ENCODE data around the gene STX1B. TPM values are rescaled to one million over a fixed set of nuclear protein-coding genes. Genes with fewer than 3 reads are reported as not detected.

The STX1B gene
- total RNA-seq, 1 experiment from 2014 or later, result 3.7 TPM

- CTCF ChIA-PET, result no interaction called here
- intact Hi-C loops (cut with micrococcal nuclease; ENCODE audit: unreplicated experiment), result no loop called here
Observed at GRCh38 chr16:30976486-30976885, 34.0 kb downstream of the STX1B start.

DNA sequence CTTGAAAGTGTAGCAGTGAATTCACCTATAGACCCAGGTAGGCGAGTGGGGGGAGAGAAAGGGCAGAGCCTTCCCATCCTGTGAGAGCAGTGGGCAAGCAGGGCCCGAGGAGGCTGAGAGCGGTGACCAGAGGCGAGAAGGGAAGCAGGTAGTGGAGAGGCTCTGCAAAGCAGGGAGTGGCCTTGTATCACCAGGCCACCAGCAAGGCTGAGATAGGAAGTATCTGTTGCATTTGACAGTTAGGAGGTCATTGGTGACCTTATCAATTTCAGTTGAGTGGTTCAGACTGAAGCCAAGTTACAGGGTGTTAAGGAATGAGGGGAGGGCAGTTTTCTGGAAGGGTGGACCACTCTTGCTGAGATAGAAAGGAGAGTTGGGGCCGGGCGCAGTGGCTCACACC, 36.1 kb downstream of the STX1B start:
- no peak for DNase-seq (ENCODE audit: low read depth, low spot score)
- TF ChIP-seq, protein P1, sequence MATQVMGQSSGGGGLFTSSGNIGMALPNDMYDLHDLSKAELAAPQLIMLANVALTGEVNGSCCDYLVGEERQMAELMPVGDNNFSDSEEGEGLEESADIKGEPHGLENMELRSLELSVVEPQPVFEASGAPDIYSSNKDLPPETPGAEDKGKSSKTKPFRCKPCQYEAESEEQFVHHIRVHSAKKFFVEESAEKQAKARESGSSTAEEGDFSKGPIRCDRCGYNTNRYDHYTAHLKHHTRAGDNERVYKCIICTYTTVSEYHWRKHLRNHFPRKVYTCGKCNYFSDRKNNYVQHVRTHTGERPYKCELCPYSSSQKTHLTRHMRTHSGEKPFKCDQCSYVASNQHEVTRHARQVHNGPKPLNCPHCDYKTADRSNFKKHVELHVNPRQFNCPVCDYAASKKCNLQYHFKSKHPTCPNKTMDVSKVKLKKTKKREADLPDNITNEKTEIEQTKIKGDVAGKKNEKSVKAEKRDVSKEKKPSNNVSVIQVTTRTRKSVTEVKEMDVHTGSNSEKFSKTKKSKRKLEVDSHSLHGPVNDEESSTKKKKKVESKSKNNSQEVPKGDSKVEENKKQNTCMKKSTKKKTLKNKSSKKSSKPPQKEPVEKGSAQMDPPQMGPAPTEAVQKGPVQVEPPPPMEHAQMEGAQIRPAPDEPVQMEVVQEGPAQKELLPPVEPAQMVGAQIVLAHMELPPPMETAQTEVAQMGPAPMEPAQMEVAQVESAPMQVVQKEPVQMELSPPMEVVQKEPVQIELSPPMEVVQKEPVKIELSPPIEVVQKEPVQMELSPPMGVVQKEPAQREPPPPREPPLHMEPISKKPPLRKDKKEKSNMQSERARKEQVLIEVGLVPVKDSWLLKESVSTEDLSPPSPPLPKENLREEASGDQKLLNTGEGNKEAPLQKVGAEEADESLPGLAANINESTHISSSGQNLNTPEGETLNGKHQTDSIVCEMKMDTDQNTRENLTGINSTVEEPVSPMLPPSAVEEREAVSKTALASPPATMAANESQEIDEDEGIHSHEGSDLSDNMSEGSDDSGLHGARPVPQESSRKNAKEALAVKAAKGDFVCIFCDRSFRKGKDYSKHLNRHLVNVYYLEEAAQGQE (IDR thresholded peaks at IDR 0.05; ENCODE audit: insufficient read depth in 1 of 2, low read depth in 2 of 2, low read length in 1 of 2), result no peak
- TF ChIP-seq CTCF (IDR thresholded peaks at IDR 0.05) (no peak), TCF7L2 (IDR thresholded peaks at IDR 0.05; ENCODE audit: low read depth, low read length) (no peak), SIN3A (IDR thresholded peaks at IDR 0.05; ENCODE audit: borderline replicate concordance, insufficient read depth, low read depth, low read length) (no peak)
- POLR2A ChIA-PET, result no interaction called here
- in situ Hi-C loops (cut with HindIII; ENCODE audit: low pct_unique_long_range_greater_than_20kb, low sequenced_read_pairs), result no loop called here
- H3K4me1 ChIP-seq (ENCODE audit: control insufficient read depth, insufficient read depth, low read length), result no peaks in the 10 kb centered on the region
- no peak for ATAC-seq
- peaks cover 19% of the 10 kb centered on the region for H3K36me3 ChIP-seq (ENCODE audit: control insufficient read depth, insufficient read depth, low read length)
- H3K9me3 ChIP-seq (ENCODE audit: control insufficient read depth, insufficient read depth, low read depth, low read length), result no peaks in the 10 kb centered on the region
- H3K27me3 ChIP-seq (ENCODE audit: control insufficient read depth, insufficient read depth, low read length), result no peaks in the 10 kb centered on the region
- intact Hi-C loops (cut with micrococcal nuclease; ENCODE audit: unreplicated experiment), result no loop called here
- CTCF ChIA-PET, result no interaction called here
- TSS peak; percentile 54 for BruUV-seq (replicated peaks)
- H3K27ac ChIP-seq (ENCODE audit: low read length), result no peak overlapping the region
- H3K4me3 ChIP-seq (ENCODE audit: low read depth in 2 of 2, low read length in 2 of 2), result no peak overlapping the region

More at GRCh38 chr16:30976486-30976885, 34.0 kb downstream of the STX1B start:
- no peaks in the 10 kb centered on the region for H3K4me1 ChIP-seq (ENCODE audit: control insufficient read depth, insufficient read depth, low read length)
- H3K27me3 ChIP-seq (ENCODE audit: control insufficient read depth, insufficient read depth, low read length), result no peaks in the 10 kb centered on the region
- no TSS peak for BruUV-seq (replicated peaks)
- H3K36me3 ChIP-seq (ENCODE audit: control insufficient read depth, insufficient read depth, low read length), result peaks cover 15% of the 10 kb centered on the region; the same call in 1 of the 2 replicates
- H3K4me3 ChIP-seq (ENCODE audit: low read depth in 2 of 2, low read length in 2 of 2), result no peak overlapping the region
- ATAC-seq (no peak), DNase-seq (ENCODE audit: low read depth, low spot score) (no peak)
- no peaks in the 10 kb centered on the region for H3K9me3 ChIP-seq (ENCODE audit: control insufficient read depth, insufficient read depth, low read depth, low read length)
- in situ Hi-C loops (cut with HindIII; ENCODE audit: low pct_unique_long_range_greater_than_20kb, low sequenced_read_pairs), result no loop called here
- POLR2A ChIA-PET, result no interaction called here
- no peak overlapping the region for H3K27ac ChIP-seq (ENCODE audit: low read length)
- TF ChIP-seq CTCF (IDR thresholded peaks at IDR 0.05) (no peak), POLR2AphosphoS5 (IDR thresholded peaks at IDR 0.05; ENCODE audit: low read depth, low read length) (no peak), SIN3A (IDR thresholded peaks at IDR 0.05; ENCODE audit: borderline replicate concordance, insufficient read depth, low read depth, low read length) (no peak), TCF7L2 (IDR thresholded peaks at IDR 0.05; ENCODE audit: low read depth, low read length) (no peak)
- TF ChIP-seq, protein P1 (IDR thresholded peaks at IDR 0.05; ENCODE audit: insufficient read depth in 1 of 2, low read depth in 2 of 2, low read length in 1 of 2), result no peak

All from Panc1 (cell line).